DND-41 (cell line): ENCODE data around the gene ZDHHC22.

Source experiments
- ATAC-seq: fragments of 200-7000 bp; cut with Tn5 transposase; 3 replicates; pipeline ENCODE4 v1.9.1; 2021; ENCODE audit warnings: low read depth; ENCODE audit not compliant: insufficient read depth
- DNase-seq: peaks from one replicate; pipeline ENCODE4 v3.0.0-alpha.2; 2020
- H2AFZ ChIP-seq: 2 replicates; pipeline ENCODE4 v1.6.0; 2012; ENCODE audit warnings: low read depth, low read length
- H3K27ac ChIP-seq: 2 replicates; pipeline ENCODE4 v1.5.1; 2012; ENCODE audit warnings: low read length, inconsistent platforms
- H3K27me3 ChIP-seq: fragments of 200-600 bp; sonication (generic); 2 replicates; pipeline ENCODE4 v1.6.0; 2012; ENCODE audit warnings: low read length, mild to moderate bottlenecking, inconsistent platforms; ENCODE audit not compliant: insufficient read depth, poor library complexity
- H3K36me3 ChIP-seq: 2 replicates; pipeline ENCODE4 v1.5.1; 2012; ENCODE audit warnings: low read length, inconsistent platforms; ENCODE audit not compliant: insufficient read depth
- H3K4me1 ChIP-seq: 2 replicates; pipeline ENCODE4 v1.5.1; 2012; ENCODE audit warnings: mild to moderate bottlenecking, low read length; ENCODE audit not compliant: insufficient read depth
- H3K4me2 ChIP-seq: 2 replicates; pipeline ENCODE4 v1.6.0; 2012; ENCODE audit warnings: mild to moderate bottlenecking, moderate library complexity, low read length, inconsistent platforms; ENCODE audit not compliant: insufficient read depth
- H3K4me3 ChIP-seq, 2 experiments: fragments of 200-600 bp in 1 of 2; shearing (Covaris generic) in 1 of 2; 2 replicates each; pipeline ENCODE4 v1.5.1; 2012 to 2016; ENCODE audit warnings: inconsistent platforms in 2 of 2, low read length in 2 of 2, mild to moderate bottlenecking in 2 of 2, low read depth in 1 of 2, moderate library complexity in 1 of 2
- H3K79me2 ChIP-seq: 2 replicates; pipeline ENCODE4 v1.6.0; 2012; ENCODE audit warnings: low read length, inconsistent platforms; ENCODE audit not compliant: insufficient read depth
- H3K9ac ChIP-seq: 2 replicates; pipeline ENCODE4 v1.6.0; 2012; ENCODE audit warnings: low read depth, mild to moderate bottlenecking, inconsistent platforms, low read length, moderate library complexity
- H3K9me3 ChIP-seq: 2 replicates; pipeline ENCODE4 v1.5.1; 2012; ENCODE audit warnings: low read length, moderate library complexity, mild to moderate bottlenecking, inconsistent platforms; ENCODE audit not compliant: insufficient read depth, severe bottlenecking
- H4K20me1 ChIP-seq: 2 replicates; pipeline ENCODE4 v1.6.0; 2012; ENCODE audit warnings: low read length; ENCODE audit not compliant: insufficient read depth
- EZH2 ChIP-seq: IDR thresholded peaks from 3 replicates; pipeline ENCODE4 v1.6.1; 2012; ENCODE audit warnings: borderline replicate concordance, low read depth, mild to moderate bottlenecking, moderate library complexity, low read length, inconsistent platforms; ENCODE audit not compliant: severe bottlenecking
- TF ChIP-seq, protein P1 (sequence below): IDR thresholded peaks from 2 replicates; pipeline ENCODE4 v1.5.1; 2012; ENCODE audit warnings: borderline replicate concordance, low read length, moderate library complexity, mild to moderate bottlenecking; ENCODE audit not compliant: poor library complexity, severe bottlenecking; ENCODE audit errors: extremely low read depth

Gene ZDHHC22

DNA sequence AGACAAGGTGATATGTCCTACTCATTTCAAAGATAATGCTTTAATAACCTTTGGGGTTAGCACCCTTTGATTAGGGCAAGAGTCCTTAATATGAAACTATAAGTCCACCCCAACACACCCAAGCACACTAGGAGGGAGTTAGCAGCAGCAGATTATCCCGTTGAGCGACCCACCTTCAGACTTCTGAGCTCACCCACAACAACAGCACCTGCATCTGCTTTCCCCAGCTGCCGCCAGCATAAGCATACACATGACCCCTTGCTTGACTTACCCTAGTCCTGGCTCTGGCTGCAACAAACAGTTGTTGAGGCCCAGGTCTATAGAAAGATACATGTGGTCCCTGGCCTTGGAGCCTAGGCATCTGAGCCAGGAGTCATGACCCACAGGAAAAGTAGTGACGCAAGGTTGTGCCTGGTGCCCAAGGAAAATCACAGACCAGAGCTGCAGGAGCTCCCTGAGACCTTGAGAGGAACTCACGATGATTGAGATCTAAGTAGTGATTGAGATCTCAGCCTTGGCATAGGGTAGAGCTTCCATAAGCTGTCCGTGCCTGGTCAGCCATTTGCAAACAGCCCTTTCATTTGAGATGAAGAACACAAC, 19.0 kb downstream of the ZDHHC22 start:
- no peak for DNase-seq
- H3K36me3 ChIP-seq, result peaks cover 4% of the 10 kb centered on the region; the same call in 1 of the 2 replicates
- no peak for ATAC-seq
- H3K27me3 ChIP-seq, result no peaks in the 10 kb centered on the region
- no peaks in the 10 kb centered on the region for H3K9me3 ChIP-seq
- no peak overlapping the region for H3K9ac ChIP-seq
- no peak for TF ChIP-seq EZH2
- TF ChIP-seq, protein P1, sequence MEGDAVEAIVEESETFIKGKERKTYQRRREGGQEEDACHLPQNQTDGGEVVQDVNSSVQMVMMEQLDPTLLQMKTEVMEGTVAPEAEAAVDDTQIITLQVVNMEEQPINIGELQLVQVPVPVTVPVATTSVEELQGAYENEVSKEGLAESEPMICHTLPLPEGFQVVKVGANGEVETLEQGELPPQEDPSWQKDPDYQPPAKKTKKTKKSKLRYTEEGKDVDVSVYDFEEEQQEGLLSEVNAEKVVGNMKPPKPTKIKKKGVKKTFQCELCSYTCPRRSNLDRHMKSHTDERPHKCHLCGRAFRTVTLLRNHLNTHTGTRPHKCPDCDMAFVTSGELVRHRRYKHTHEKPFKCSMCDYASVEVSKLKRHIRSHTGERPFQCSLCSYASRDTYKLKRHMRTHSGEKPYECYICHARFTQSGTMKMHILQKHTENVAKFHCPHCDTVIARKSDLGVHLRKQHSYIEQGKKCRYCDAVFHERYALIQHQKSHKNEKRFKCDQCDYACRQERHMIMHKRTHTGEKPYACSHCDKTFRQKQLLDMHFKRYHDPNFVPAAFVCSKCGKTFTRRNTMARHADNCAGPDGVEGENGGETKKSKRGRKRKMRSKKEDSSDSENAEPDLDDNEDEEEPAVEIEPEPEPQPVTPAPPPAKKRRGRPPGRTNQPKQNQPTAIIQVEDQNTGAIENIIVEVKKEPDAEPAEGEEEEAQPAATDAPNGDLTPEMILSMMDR, result no peak
- no peak overlapping the region for H3K4me3 ChIP-seq
- H3K4me1 ChIP-seq, result no peaks in the 10 kb centered on the region
- no peaks in the 10 kb centered on the region for H3K79me2 ChIP-seq
- H3K27ac ChIP-seq, result no peak overlapping the region
- H4K20me1 ChIP-seq, result peaks cover 5% of the 10 kb centered on the region; the same call in 1 of the 2 replicates
- H2AFZ ChIP-seq, result no peak overlapping the region
- no peak overlapping the region for H3K4me2 ChIP-seq

DNA sequence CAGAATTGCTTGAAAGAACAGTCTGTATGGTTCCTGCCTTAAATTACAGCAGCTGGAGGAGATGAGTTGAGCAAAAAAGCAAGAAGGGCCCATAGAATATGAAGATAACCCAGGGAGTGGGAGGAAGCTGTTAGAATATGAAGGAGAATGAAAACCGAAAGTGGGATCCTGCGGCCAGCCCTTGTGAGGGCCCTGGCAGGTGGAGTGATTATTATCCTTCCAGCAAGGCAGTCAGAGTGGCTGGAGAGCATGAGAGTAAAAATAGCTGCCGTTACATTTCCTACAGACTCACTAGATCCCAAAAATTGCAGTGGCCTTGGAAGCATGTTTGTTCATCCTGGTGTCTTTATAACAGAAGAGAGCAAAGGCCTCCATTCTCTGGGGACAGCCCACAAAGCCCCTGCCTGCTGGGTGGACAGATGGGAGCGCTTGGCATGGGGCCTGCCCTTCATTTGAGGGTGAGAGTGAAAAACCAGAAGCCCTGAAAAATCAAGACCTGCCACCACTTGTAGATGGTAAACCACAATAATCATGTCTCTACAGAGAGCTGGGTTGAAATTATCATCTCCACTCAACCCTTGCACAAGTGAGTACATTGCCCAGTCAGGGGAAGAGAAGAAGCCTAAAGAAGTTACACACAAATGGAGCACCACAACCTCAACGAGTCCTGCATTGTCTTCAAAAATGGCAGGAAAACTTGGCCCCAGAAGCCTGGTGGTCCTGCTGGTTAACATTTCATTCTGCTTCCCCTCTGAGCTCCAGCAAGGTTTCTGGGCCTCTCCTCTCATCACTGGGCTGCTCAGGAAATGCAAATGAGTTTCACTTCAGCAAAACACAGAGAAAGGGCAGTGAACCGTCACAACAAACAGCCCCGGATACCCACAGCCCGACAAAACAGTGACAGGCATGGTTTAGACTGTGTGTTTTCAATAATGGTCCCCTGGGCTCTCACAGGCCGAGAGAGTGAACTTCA, 20.5 kb downstream of the ZDHHC22 start:
- no peaks in the 10 kb centered on the region for H3K79me2 ChIP-seq
- no peak for TF ChIP-seq EZH2
- TF ChIP-seq, protein P1, result no peak
- peaks cover 12% of the 10 kb centered on the region; the same call in 1 of the 2 replicates for H3K36me3 ChIP-seq
- H2AFZ ChIP-seq, result no peak overlapping the region
- H3K4me2 ChIP-seq, result no peak overlapping the region
- H3K4me1 ChIP-seq, result no peaks in the 10 kb centered on the region
- DNase-seq (no peak), ATAC-seq (no peak)
- no peaks in the 10 kb centered on the region for H3K27me3 ChIP-seq
- H3K9me3 ChIP-seq, result no peaks in the 10 kb centered on the region
- no peak overlapping the region for H3K27ac ChIP-seq
- peaks cover 5% of the 10 kb centered on the region; the same call in 1 of the 2 replicates for H4K20me1 ChIP-seq
- H3K4me3 ChIP-seq, result no peak overlapping the region
- no peak overlapping the region for H3K9ac ChIP-seq

DNA sequence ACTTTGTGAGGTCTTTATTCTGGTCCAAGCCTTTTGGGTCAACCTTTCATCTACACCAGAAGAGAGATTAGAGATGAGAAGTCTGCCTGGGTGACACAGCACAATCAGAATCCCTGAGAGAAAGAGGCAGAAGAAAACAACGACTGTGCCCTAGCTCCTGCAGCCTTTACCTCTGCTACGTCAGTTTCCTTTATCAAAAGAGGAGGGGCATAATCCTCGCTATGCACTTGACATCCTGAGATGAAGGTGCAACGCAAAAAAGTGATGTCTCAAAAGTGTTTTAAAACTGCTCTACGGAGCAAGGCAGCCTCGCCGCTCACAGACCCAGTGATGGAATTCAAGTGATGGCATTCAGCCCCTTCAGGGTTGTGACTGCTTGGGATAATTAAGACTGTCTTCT, 21.7 kb downstream of the ZDHHC22 start:
- H3K36me3 ChIP-seq, result peaks cover 14% of the 10 kb centered on the region; the same call in 1 of the 2 replicates
- no peaks in the 10 kb centered on the region for H3K79me2 ChIP-seq
- no peaks in the 10 kb centered on the region for H3K4me1 ChIP-seq
- ATAC-seq (no peak), DNase-seq (no peak)
- no peaks in the 10 kb centered on the region for H3K9me3 ChIP-seq
- H3K27ac ChIP-seq, result no peak overlapping the region
- no peak overlapping the region for H3K9ac ChIP-seq
- no peaks in the 10 kb centered on the region for H3K27me3 ChIP-seq
- H4K20me1 ChIP-seq, result peaks cover 5% of the 10 kb centered on the region; the same call in 1 of the 2 replicates
- H3K4me2 ChIP-seq, result no peak overlapping the region
- TF ChIP-seq, protein P1, result no peak
- TF ChIP-seq EZH2, result no peak
- H2AFZ ChIP-seq, result no peak overlapping the region
- H3K4me3 ChIP-seq, result no peak overlapping the region
